Jurkat, Clone E6-1 (cell line): ENCODE data around the gene AFF1.
"Not testable (repeated sequence)": the region's sequence is repeated elsewhere in the genome, so short reads cannot be mapped to it uniquely, and the experiment has no call there.

Experiments
- DNase-seq: peaks from one replicate; pipeline ENCODE4 v3.0.0-alpha.2; 2011; ENCODE audit warnings: low read depth, low spot score
- H3K4me3 ChIP-seq: 2 replicates; pipeline ENCODE4 v1.5.1; 2011; ENCODE audit warnings: mild to moderate bottlenecking, low read length, control low read depth, moderate library complexity

The AFF1 gene

DNA sequence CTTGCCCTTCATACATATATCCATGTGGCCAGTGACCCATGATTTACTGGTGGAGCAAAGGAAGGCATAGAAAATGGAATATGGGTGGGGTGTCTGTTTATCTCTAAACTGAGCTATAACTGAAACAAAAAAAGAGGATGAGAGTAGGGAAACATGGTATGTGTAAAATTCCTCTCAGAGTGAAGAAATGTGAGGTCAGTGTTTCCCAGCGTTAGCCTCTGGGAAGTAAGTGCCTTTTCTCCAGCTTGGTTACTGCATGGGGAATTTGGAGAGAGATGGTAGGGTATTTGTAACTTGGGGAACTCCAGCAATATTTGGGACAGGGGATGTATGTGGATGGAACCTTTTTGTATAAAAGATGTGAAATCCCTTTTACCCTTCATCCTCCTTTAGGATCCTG is 89.4 kb downstream of the AFF1 start:
- no peak overlapping the region for H3K4me3 ChIP-seq
- no peak for DNase-seq

DNA sequence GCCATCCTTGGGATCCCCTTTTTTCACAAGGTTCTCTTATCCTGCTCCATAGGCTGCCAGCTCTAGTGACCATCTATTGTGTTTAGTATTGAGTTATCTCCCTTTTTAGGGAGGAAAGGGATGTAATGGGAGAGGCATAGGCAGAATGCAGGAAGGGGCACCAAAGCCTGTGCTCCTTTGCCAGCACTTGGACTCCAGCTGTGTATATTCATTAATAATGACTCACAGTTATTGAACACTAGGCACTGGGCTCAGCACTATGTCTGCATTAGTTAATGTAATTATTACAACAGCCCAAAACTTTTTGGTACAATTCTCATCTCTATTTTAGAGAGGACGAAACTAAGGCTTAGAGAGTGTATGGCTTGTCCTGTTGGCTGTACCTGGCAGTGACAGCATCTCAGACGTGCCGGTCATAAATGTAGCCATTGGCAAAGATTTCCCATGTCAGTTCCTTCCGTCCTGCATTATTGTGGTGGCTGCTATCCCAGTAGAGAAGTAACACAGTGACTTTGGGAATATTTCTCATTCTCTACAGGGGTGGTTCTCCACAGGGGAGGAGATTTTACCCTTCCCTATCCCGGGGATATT is 90.3 kb downstream of the AFF1 start:
- H3K4me3 ChIP-seq = no peak overlapping the region
- DNase-seq = no peak

DNA sequence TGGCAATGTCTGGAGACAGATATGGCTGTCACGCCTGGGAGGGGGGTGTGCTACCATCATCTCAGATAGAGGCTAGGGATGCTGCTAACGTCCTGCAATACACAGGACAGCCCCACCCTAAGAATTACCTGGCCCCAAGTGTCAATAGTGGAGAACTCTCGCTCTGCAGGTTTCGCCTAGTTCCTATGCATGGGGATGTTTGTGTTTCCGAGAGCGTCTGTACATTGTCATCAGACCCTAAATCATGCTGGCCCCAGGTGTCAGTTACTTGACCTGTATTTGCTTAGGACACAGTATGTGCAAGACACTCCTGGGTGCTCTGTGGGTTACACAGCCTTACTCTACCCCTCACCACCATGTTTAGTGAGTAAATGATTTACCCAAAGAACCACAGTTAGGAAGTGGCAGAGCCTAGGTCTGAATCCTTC is 90.8 kb downstream of the AFF1 start:
- H3K4me3 ChIP-seq = no peak overlapping the region
- no peak for DNase-seq

DNA sequence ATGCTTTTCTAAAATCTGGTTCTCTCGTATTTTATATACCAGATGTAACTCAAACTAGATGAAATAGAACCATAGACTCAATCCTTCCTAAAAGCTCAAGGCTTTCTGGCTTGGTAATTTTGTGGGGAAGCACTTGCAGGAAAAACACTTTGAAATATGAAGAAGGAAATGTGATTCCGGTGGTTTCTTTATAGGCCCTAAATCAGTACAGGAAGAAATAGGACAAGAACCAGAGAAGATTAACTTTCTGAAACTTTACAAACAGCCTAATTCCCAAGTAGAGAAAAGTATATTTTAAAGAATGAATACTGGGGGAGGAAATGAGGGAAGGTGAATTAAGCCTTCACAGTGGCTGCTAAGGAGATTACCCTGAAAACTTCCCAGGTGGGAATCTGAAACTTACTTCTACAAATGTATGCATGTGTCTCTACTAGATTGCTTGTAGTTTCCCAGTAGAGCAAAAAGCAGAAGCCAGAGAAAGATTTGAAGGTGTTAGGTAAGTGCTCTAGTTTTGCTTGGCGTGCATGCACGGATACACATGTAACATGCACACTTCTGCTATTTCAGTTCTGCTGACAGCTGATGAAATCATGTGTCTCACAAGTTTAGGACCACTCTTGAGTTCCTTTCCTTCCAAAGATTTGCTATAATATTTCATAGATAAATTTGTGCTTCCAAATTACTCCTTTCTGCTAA is 92.1 kb downstream of the AFF1 start:
- no peak for DNase-seq
- H3K4me3 ChIP-seq = no peak overlapping the region

DNA sequence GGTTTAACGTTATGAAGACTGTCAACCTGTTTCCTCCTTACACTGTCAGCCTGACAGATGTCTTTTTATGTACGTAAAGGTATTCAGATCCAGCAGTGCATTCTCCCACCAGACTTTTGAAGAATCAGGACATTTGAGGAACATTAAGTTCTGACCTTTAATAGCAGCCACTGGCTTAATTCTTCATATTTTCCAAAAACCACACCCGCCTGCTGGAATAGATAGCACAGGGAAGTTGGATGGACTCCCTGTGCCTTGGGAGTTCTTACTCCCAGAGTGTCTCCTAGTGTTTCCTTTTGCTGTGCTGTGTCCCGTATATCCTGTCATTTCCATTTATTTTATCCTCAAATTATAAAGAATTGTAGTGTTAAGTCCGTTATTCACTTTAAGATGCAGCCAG is 94.5 kb downstream of the AFF1 start:
- H3K4me3 ChIP-seq = no peak overlapping the region
- DNase-seq = no peak

DNA sequence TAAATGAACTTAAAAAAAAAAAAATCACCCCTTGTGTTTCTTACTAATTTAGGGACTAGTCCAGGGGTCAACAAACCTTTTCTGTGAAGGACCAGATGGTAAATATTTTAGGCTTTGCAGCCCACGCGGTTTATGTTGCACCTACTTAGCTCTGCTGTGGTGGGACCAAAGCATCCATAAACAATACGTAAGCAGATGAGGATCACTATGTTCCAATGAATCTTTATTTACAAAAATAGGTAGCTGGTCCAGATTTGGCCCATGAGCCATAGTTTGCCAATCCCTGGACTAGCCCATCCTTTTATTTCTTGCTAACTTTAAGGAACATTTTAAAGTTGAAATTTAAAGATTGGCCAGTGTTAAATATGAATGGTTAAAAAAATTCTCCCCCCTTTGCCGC is 95.3 kb downstream of the AFF1 start:
- no peak overlapping the region for H3K4me3 ChIP-seq
- DNase-seq = no peak

DNA sequence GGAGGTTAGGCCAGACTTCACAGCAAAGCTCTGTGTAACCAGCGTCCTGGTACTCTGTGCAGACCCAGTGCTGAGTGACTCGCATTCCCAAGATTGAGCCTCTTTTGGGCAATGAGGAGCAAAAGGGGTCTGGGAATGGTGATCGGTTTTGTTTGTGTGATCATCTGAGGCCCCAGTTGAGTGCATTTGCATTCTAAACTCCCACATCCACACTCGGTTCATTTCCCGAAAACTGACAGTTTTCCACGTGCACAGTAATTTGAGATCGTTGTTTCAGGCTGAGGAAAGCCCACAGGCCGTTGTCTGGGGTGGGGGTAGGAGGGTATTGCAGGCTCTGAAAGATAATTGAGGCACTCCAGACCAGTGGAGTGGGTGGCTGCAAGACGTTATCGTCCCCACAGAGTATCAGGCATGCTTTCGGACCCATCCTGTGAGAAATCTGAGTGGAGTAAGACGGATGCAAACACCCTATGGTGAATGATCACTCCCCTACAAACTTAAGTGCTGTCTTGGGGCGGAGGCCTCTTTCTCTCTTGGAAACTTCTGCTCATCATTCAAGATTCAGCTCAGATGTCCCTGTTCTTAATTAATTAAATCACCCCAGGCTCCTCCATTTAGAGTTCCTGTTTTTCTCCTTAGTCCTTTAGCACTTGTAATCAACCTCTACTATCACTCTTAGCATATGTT is 96.1 kb downstream of the AFF1 start:
- no peak for DNase-seq
- no peak overlapping the region for H3K4me3 ChIP-seq

DNA sequence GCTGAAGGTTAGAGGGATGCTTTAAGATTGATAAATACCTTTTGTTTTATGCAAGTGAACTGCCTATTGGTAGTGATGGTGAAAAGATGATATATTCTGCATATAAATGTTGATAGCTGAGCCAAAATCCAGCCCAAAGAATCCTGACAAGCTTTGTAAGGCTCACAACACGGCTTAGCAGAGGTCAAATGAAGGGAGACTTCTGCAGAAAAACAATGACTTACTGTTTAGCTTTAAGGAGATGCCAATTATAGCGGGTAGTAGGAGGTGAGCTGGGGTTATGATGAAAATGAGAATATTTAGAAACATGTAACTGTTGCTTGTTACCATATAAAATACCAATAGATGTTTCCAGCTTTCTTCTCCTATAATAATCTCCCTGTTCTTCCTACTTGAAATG is 97.1 kb downstream of the AFF1 start:
- no peak for DNase-seq
- H3K4me3 ChIP-seq = no peak overlapping the region

DNA sequence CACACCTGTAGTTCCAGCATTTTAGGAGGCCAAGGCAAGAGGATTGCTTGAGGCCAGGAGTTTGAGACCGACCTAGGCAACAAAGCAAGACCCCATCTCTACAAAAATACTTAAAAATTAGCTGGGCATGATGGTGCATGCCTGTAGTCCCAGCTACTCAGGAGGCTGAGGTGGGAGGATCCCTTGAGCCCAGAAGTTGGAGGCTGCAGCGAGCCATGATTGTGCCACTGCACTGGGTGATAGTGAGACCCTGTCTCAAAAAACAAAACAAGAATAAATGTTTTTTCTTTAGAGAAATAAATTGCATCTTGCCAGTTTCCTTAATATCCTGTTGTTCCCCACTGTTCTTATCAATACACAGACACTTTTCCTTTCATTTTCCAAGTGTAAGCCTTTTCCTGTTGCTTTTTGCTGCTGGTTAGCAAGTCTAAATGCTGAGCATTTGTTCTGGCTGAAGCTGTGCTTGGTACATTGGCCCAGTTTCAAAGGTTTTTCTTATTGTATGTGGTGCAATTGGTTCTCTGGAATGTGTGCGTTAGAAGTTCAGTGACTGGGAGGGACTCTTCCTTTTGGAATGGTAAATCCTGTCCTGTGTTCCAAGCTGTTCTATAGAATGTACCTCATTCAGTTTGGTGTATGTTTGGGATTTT is 98.2 kb downstream of the AFF1 start:
- no peak for DNase-seq
- H3K4me3 ChIP-seq = no peak overlapping the region

DNA sequence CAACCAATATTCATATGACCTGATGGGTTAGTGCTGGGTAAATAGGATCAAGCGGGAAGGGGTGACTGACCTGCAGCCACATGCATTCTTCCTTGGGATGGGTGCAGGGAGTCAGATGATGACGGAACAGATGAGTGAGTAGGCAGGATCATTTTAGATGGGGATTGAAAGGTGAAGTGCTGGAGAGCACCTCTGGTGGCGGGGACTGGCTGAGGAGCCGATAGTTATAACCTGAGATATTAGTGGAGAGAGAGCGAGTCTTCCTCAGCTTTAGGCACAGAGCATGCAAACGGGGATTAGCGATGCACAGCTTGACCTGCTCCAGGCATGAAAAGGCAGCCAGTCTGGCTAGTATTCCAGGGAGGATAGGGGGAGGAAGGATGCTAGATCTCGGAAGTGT is 99.1 kb downstream of the AFF1 start:
- no peak overlapping the region for H3K4me3 ChIP-seq

DNA sequence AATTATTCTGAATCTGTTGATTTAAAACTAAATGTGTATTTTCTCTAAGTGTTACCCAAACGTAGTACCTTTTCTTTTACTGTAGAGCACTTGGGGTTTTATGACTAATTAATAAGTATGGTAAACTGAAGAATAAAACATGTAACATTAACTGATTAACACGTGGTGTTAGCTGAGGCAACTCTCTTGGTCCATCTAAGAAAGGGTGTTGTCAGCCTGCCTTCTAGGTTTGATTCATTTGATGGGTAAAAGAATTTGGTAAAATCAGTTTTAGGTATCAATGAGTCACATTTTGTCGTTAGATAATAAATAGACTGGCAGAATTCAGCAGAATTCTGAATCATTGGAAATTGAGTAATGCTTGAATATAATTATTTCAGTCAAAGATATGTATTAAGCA is 99.7 kb downstream of the AFF1 start:
- no peak overlapping the region for H3K4me3 ChIP-seq
- DNase-seq = no peak

More for the DNA sequence above, 99.1 kb downstream of the AFF1 start:
- no peak for DNase-seq

DNA sequence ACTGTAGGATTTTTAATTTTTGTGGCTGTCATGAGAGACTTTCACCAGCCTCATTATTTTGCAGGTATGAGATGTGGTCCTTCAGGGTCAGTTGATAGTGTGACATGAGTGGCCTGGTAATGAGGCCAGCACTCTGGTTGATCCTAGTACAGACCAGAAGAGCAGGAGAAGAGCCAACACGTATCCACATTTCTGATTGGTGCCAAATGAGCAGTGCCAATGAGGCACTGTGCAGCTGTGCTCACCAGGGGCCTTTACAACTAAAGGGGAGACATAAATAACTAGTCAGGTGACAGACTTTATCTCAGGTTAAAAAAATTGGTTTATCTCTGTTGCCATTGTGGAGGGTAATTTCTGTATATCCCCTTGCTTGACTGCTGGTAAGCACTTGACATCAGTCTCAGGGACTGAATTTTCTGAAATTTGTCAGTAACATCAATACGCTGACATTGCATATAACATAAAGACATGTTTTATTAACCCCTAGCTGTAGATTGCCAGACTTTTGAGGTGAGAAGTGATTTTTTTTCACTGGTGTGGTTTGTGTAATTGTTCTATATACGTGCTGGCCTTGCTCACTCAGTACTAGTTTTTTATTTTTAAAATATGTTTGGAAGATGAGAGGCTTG is 101.2 kb downstream of the AFF1 start:
- H3K4me3 ChIP-seq = no peak overlapping the region

DNA sequence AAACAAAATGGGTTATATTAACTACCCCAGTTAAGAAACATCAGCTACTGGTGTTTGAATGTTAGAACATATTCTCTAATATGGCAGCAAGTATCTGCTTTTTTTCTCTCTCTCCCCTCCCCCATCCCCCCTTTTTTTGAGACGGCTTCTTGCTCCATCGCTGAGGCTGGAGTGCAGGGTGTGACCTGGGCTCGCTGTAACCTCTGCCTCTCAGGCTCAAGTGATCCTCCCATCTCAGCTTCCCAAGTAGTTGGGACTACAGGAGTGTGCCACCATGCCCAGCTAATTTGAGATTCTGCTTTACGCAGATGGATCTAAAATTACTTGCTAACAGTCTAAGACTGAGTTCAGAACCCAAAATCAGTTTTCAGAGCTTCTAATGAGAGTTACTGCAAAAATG is 101.9 kb downstream of the AFF1 start:
- no peak overlapping the region for H3K4me3 ChIP-seq
- no peak for DNase-seq

More for the DNA sequence above, 101.2 kb downstream of the AFF1 start:
- no peak for DNase-seq

DNA sequence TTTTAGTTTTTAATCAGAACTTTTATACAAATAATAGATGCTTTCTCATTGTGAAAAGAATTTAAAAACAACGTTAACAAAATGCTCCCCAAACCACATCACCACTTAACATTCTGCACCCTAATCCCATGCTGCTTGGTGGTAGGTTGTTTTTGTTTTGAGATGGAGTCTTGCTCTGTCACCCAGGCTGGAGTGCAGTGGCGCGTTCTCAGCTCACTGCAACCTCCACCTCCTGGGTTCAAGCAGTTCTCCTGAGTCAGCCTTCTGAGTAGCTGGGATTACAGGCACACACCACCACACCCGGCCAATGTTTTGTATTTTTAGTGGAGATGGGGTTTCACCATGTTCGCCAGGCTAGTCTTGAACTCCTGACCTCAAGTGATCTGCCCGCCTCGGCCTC is 102.4 kb downstream of the AFF1 start:
- not testable (repeated sequence) for H3K4me3 ChIP-seq, DNase-seq

DNA sequence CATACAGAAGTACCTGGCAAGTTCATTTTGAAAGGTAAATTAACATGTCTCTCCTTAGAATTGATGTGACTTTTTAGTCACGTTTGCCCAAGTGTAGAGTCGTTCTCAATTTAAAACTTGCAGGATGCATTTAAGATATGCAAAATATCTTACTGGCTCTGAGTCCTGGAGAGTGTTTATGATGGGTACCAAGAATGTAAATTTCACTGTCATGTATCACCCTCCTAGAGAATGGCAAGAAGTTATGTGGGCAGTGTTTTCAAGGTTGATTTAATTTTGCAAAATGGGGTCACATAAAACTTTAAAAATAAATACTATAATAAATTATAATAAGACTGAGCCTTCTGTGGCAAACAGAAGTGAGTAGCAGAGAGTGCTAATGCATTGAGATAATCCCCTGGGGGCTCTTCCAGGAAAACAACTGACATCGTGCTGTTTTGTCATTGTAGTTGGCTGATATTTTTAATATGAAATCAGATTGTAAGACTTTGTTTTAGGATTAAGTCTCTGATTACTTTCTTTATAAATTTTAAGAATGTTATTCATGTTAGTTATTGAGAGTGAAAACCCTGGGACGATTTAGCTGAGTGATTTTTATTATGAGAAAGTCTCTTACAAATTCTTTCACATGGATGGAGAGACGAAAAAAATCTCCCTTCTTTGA is 103.0 kb downstream of the AFF1 start:
- no peak for DNase-seq
- H3K4me3 ChIP-seq = no peak overlapping the region

DNA sequence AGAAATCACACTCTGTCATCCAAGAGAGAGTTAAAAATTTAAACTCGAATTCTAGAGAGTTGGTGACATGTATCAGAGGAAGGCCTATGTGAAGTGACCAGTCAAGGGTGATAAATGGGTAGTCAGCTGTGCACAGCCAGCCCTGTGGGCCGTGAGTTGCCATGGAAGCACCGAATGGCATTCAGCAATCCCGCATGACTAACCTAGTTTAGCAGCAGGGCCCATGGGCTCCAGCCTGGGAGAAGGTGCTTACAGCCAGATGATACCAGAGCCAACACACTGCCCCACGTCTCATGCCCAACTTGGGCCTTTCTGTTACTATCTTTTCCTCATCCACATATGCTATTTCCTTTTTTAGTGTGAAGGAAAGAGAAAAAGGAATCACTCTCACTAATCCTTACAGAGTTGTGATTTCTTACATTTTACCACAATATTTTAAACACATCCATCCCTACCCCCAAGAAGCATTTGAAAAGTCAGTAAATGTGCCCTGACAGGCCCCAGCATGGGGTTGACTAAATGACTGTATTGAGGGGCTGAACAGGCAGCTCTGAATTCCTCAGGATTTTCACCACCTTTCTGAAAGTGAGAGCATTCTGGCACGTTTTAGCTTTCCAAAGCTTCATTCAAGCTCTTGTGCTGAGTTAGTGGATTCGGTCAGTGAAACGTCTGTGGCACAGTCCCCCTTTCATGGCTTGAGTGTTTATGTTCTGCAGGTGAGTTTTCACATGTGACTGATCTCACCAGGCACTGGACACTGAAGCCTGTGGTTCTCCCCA is 104.2 kb downstream of the AFF1 start:
- no peak for DNase-seq
- H3K4me3 ChIP-seq = no peak overlapping the region

DNA sequence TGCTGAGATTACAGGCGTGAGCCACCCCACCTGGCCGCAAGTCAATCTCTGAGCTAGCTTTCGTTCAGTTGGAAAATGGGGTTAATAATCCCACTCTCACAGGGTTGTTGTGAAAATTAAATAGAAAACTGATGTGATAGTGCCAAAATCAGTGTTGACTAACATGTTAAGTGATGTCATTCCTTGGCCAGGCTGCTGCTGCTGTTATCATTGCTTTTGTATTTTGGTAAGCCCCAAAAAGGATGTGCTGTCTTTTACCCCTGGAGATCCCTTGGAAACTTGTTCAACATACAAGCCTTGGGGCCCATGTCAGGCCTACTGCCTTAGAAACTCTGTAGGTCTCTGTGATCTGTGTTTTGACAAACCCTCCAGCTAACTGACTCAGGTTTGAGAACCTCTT is 106.3 kb downstream of the AFF1 start:
- no peak for DNase-seq
- H3K4me3 ChIP-seq = no peak overlapping the region

DNA sequence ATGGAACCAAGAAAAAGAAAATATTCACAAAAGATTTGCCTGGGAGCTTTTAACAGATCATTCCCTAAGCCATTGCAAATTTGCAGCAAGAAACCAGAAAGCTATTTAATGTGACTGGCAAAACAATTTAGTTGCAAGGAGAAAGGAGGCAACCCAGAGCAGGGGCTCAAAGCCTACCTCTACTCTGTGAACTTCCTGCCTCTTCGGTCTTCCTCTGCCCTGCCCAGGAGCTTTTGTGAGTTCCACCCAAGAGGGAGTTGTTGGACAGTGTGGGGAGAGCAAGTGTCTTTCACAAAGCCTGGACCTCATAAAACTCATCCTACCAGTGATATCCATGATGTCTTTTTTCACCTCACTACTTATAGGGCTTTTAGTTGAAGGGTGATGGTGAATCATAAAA is 107.4 kb downstream of the AFF1 start:
- H3K4me3 ChIP-seq = no peak overlapping the region
- no peak for DNase-seq
